WTC11 (cell line): ENCODE results near the gene MSX2.

Experiments used
- CBFB ChIP-seq: sonication (generic); formaldehyde crosslinking; IDR thresholded peaks from 2 replicates; pipeline ENCODE4 v1.8.1; 2022; ENCODE audit warnings: mild to moderate bottlenecking, low read depth, missing genetic modification reagents
- CDX4 ChIP-seq: fragments of 250-450 bp; sonication (Bioruptor Pico); IDR thresholded peaks from 2 replicates; pipeline ENCODE4 v1.9.0; 2021; ENCODE audit warnings: moderate library complexity, mild to moderate bottlenecking, inconsistent platforms, borderline replicate concordance
- SMAD4 ChIP-seq: sonication (generic); formaldehyde crosslinking; IDR thresholded peaks from 2 replicates; pipeline ENCODE4 v1.8.0; 2022; ENCODE audit warnings: mild to moderate bottlenecking, missing genetic modification reagents
- STAT6 ChIP-seq: sonication (generic); formaldehyde crosslinking; conservative IDR thresholded peaks from 2 replicates; pipeline ENCODE4 v1.8.1; 2023; ENCODE audit warnings: mild to moderate bottlenecking, low read depth, missing genetic modification reagents, moderate library complexity
- ZNF121 ChIP-seq: sonication (generic); formaldehyde crosslinking; IDR thresholded peaks from 2 replicates; pipeline ENCODE4 v1.8.0; 2023; ENCODE audit warnings: missing genetic modification reagents
- TF ChIP-seq, protein P1 (sequence below): fragments of 200-600 bp; IDR thresholded peaks from 2 replicates; pipeline ENCODE4 v1.8.0; 2022; ENCODE audit warnings: antibody characterized with exemption

- no peak for TF ChIP-seq ZNF121
- TF ChIP-seq SMAD4 (CRISPR knock-in tag), result no peak
- TF ChIP-seq CDX4 (CRISPR knock-in tag), result no peak
- TF ChIP-seq, protein P1, sequence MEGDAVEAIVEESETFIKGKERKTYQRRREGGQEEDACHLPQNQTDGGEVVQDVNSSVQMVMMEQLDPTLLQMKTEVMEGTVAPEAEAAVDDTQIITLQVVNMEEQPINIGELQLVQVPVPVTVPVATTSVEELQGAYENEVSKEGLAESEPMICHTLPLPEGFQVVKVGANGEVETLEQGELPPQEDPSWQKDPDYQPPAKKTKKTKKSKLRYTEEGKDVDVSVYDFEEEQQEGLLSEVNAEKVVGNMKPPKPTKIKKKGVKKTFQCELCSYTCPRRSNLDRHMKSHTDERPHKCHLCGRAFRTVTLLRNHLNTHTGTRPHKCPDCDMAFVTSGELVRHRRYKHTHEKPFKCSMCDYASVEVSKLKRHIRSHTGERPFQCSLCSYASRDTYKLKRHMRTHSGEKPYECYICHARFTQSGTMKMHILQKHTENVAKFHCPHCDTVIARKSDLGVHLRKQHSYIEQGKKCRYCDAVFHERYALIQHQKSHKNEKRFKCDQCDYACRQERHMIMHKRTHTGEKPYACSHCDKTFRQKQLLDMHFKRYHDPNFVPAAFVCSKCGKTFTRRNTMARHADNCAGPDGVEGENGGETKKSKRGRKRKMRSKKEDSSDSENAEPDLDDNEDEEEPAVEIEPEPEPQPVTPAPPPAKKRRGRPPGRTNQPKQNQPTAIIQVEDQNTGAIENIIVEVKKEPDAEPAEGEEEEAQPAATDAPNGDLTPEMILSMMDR, result no peak
- TF ChIP-seq STAT6 (CRISPR knock-in tag), result no peak
- no peak for TF ChIP-seq CBFB (CRISPR knock-in tag)
Observed at GRCh38 chr5:174773371-174773770, 49.0 kb downstream of the MSX2 start.
